GM21723 (cell line): Measurements from ENCODE around the gene CXCL17.
"Not testable (repeated sequence)": the region's sequence is repeated elsewhere in the genome, so short reads cannot be mapped to it uniquely, and the experiment has no call there.

Experiments
- ATAC-seq: cut with Tn5 transposase; IDR thresholded peaks from one replicate; pipeline ENCODE4 v1.9.1; 2021; ENCODE audit warnings: mild to moderate bottlenecking, moderate library complexity; ENCODE audit not compliant: unreplicated experiment

CXCL17 gene, protein sequence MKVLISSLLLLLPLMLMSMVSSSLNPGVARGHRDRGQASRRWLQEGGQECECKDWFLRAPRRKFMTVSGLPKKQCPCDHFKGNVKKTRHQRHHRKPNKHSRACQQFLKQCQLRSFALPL

GRCh38 chr19:42442833-42443232 is at the start of gene CXCL17:
CXCL17 (minus strand) TSS chr19:42442946; CDS start chr19:42442832, 114 bp downstream.
- ATAC-seq: no peak

DNA sequence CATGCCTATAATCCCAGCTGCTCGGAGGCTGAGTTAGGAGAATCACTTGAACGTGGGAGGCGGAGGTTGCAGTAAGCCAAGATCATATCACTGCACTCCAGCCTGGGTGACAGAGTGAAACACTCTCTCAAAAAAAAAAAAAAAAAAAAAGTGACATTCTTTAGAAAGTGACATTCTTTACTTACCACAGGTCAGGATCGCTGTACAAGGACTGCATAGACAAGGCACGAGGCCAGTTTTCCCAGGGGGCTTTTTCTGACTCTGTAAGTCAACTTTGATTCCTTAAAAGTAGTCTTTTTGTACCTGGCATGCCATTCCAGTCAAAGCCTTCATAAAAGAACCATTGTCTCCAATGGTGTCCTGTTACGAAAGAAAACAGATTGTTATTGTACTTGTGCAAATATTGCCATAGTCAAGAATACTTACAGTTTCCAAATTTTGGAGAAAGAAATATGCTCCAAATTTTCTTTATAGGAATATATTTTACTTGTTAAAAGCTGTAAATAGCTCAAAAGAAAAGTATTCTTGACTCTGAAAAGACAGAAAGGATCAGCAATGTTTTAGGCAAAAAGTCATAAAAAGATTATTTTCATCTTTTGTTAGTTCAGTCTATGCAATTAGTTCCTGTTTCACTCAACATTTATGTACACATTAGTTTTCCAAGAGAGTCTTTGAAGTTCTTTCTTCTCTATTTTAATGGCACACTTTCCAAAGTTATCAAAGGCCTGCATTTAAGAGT is 46.2 kb upstream of the CXCL17 start:
- no peak for ATAC-seq

DNA sequence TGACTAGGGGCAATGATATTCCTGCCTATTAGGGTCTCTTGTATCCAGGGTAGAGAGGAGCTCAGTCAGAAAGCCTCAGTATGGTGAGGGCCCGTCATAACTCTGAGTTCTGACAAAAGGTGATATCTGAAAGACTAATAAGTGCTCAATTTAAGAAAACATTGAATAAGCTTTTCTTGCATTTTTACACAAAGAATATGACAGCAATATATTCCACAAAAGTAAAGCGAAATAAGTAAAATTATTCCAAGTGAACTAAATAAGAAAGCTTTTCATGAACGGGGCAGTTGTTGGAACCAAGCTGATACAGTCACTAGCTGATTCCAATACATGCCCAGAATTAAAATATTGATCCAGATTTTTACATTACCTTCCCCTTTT is 45.0 kb upstream of the CXCL17 start:
- ATAC-seq: no peak

- ATAC-seq: no peak
Measured at GRCh38 chr19:42487032-42487797, 44.5 kb upstream of the CXCL17 start.

GRCh38 chr19:42485036-42485435 is 42.3 kb upstream of the CXCL17 start:
- ATAC-seq: not testable (repeated sequence)

DNA sequence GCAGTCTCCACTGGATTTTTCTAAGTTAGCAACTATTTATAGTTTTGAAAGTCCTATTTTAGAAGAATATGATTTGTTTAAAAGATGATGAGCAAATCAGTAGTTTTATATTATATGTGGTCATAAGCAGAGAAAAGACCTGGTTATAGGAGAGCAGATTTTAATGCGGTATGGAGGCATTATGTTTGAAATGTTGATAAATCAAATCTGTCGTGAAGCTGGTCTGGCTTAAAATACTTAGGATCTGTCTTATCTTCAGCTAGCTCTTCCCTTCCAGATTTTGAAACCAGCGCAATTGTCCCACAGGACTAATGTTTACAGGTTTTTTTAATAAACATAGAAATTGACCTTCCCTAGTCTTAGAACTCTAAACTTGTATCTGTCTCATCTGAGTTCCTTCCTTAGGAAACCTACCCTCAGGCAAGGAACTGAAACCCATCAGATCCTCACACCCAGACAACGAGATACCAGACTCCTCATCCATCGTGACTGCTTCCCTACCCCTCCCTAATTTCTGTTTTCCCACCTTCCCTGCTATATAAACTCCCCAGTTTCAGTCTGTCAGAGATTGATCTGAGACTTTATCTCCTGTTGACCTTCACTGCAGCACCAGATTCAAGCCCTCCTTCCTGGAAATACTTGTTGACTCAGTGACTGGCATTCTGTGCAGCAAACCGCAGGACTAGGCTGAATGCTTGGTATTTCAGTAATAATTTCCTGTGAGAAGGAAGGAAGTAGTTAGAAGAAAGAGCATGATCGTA is 37.8 kb upstream of the CXCL17 start:
- ATAC-seq: no peak

GRCh38 chr19:42479736-42480135 is 37.0 kb upstream of the CXCL17 start:
- ATAC-seq: no peak

DNA sequence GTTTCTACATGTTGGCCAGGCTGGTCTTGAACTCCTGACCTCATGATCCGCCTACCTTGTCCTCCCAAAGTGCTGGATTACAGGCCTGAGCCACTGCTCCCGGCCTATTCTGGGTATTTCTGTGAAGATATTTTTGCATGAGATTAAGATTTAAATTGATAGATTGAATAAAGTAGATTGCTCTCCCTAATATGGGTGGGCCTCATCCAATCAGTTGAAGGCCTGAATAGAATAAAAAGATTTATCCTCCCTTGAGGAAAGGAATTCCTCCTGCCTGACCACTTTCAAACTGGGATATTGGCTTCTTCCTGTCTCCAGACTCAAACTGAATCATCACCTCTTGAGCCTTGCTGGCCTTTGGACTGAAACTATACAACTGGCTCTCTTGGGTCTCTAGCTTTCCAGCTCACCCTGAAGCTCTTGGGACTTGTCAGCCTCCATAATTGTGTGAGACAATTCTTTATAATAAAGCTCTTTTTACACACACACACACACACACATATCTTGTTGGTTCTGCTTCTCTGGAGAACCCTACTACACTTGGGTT is 36.1 kb upstream of the CXCL17 start:
- no peak for ATAC-seq

DNA sequence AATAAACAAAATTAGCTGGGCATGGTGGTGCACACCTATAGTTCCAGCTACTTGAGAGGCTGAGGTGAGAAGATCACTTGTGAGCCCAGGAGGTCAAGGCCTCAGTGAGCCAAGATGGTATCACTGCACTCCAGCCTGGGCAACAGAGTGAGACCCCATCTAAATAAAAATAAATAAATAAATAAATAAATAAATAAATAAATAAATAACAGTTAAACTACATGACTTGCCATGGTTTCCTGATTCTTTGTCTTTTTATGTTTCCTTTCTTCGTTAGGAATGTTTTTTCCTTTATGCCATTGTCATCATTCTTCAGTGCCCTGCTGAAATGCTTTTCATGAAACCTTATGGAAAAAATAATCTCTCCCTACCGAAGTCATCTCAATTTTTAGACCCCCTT is 35.2 kb upstream of the CXCL17 start:
- no peak for ATAC-seq

DNA sequence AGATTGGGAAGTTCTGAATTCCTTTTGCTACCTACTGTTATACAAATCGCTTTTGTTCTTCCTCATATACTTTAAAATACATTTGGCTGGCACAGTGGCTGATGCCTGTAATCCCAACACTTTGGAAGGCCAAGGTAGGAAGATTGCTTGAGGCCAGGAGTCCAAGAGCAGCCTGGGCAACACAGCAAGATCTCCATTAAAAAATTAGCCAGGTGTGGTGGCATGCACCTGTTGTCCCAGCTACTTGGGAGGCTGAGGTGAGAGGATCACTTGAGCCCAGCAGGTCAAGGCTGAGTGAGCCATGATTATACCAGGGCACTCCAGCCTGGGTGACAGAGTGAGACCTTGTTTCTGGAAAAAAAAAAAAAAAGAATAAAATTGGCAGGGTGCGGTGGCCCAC is 34.4 kb upstream of the CXCL17 start:
- no peak for ATAC-seq

DNA sequence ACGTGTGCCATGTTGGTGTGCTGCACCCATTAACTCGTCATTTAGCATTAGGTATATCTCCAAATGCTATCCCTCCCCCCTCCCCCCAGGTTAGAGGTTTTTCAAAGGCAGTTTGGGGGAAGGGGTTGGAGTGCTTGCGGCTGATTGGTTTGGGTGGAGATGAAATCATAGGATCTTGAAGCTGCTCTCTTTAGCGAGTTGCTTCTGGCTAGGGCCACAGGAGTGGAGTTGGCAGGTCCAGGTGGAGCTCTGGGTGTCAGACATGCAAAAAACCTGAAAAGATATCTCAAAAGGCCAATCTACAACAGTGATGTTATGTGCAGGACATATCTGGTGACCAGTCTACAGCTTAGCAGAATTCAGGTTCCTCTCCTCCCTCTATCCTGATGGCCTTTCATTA is 32.6 kb upstream of the CXCL17 start:
- no peak for ATAC-seq

DNA sequence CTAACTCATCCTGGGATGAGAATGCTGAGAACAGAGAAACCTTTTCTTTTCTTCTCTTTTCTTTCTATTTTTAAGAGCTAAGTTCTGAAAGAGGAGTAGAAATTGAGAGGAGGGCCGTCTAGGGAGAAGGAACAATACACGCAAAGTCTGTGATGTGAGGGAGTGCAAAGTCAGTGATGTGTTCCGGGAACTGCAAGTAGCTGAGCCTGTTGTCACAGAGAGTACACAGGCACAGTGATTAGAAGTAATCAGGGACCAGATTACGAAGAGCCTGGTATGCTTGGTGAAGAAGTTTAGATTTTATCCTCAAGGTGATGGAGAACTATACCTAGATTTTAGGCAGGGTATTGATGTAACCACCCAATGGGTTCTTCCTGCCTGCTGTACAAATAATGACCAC is 32.0 kb upstream of the CXCL17 start:
- no peak for ATAC-seq

DNA sequence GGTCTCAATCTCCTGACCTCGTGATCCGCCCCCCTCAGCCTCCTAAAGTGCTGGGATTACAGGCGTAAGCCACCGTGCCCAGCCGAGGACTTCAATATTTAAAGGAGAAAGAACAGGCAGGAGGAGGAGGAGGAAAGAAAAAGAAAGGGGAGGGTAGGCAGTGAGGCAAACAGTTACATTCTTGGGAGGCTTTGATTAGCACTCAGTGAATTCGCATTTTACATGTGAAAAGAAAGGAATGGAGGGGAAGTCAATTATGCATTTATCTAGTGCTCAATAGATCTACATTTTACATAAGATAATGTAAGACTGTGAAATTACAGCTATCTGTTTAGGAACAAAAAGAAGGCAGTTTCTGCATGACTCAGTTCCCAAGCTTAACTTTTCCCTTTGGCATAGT is 30.9 kb upstream of the CXCL17 start:
- no peak for ATAC-seq

GRCh38 chr19:42472402-42473147 is 29.8 kb upstream of the CXCL17 start:
- ATAC-seq: no peak

GRCh38 chr19:42471554-42472249 is 29.0 kb upstream of the CXCL17 start:
- no peak for ATAC-seq

GRCh38 chr19:42469311-42470235 is 26.8 kb upstream of the CXCL17 start:
- ATAC-seq: no peak

- no peak for ATAC-seq
Measured at GRCh38 chr19:42468273-42468796, 25.6 kb upstream of the CXCL17 start.

GRCh38 chr19:42467183-42467760 is 24.5 kb upstream of the CXCL17 start:
- no peak for ATAC-seq
